GM10847 (cell line): ENCODE measurements around the gene ARL4A.

ENCODE experiments used
- POLR2A ChIP-seq: IDR thresholded peaks from 2 replicates; pipeline ENCODE4 v1.6.1; 2011; ENCODE audit not compliant: insufficient read length; ENCODE audit errors: extremely low read depth

The ARL4A gene

GRCh38 chr7:12713625-12714378 lies 26.4 kb downstream of the ARL4A start:
- no peak for TF ChIP-seq POLR2A

GRCh38 chr7:12714379-12714737 lies 26.9 kb downstream of the ARL4A start:
- no peak for TF ChIP-seq POLR2A

- TF ChIP-seq POLR2A: no peak
Measured at GRCh38 chr7:12715372-12716133, 28.1 kb downstream of the ARL4A start.

DNA sequence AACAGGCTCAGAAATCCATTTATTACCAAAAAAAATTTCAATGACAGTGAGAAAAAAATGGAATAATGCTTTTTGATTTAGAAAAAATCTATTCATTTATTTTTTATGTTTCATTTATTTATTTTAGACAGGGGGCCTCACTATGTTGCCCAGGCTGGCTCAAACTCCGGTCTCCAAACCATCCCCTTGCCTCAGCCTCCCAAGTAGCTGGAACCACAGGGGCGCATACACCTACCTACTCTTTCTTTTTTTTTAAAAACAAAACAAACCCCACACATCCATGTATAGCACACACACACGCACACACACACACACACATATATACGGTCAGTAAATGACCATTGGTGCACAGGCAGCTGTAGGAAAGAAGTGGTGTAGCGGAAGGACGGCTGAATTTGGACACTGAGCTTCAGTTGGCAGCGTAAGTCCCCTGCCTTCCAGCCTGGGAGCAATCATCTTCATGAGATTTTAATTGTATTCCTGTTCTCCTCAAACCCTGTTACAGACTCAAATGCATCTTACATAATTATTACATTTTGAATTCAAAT lies 28.8 kb downstream of the ARL4A start:
- no peak for TF ChIP-seq POLR2A

DNA sequence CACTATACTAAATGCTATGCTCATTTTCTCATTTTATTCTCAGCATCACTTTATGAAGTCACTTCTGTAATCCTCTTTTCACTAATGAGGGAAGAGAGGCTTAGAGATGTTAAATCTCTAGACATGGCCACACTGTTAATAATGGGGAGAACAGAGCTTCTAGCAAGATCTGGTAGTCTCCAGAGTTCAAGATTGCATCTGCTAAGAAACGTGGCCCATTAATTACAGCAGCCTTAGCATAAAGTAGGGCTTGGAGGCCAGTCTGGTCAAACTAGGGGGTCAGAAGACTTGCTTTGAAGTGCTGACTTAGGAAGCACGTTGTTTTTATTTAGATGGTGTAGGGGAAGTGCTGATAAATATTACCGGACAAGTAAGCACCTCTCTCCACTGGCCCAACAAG lies 29.3 kb downstream of the ARL4A start:
- TF ChIP-seq POLR2A: no peak

- TF ChIP-seq POLR2A: no peak
Measured at GRCh38 chr7:12719141-12719919, 31.9 kb downstream of the ARL4A start.

DNA sequence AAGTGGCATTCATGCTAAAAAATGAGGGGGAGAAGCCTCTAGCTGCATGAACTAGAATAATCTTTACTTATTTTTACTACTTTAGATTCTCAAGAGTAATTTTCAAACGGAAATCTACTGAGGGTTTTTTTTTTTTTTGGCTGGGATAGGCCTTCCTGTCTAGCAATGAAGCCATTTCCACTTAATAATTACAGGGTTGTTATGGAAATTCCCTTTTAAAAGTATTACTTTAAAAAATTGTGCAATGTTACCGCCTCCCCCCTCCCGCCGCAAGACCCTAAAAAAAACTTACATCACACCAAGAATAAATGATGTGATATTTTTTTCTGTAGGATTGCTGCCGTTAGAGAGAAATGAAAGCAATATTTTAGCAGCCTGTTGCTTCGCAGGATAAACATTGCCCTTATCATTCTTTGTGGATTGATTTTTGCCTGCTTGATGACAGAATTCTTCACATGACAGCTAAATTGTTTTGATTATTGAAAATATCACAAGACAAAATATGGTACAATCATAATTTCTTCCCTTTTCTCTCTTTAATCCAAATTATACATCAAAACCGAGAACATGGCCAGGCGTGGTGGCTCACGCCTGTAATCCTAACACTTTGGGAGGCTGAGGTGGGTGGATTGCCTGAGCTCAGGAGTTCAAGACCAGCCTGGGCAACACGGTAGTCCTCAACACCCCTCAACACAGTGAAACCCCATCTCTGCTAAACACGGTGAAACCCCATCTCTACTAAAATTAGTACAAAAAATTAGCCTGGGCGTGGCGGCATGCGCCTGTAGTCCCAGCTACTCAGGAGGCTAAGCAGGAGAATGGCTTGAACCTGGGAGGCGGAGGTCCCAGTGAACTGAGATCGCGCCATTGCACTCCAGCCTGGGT lies 32.8 kb downstream of the ARL4A start:
- no peak for TF ChIP-seq POLR2A

GRCh38 chr7:12721286-12721830 lies 33.9 kb downstream of the ARL4A start:
- no peak for TF ChIP-seq POLR2A

- TF ChIP-seq POLR2A: no peak
Measured at GRCh38 chr7:12722136-12722535, 34.7 kb downstream of the ARL4A start.

- TF ChIP-seq POLR2A: no peak
Measured at GRCh38 chr7:12722636-12723605, 35.5 kb downstream of the ARL4A start.

GRCh38 chr7:12725575-12726316 lies 38.3 kb downstream of the ARL4A start:
- no peak for TF ChIP-seq POLR2A

DNA sequence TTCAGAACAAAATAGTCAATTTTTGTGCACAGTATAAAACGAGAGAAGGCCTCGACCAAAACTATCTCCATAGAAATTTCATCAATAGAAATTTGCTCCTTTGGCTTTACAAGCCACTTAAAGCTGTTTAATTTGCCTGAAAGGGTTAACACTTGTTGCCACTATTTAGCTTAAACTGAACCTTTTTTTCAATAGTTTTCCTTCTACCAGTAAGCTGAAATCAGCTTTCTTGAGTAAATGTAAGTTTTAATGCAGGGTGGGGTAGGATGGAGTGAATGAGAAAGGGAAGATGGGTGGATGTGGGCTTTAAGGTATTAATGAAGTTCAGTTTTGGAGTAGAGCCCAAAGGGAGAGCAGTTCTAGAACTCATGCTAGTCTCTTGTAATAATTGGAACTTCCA lies 39.5 kb downstream of the ARL4A start:
- TF ChIP-seq POLR2A: no peak
